GM23338 (cell line): ENCODE data around the gene FLT1. TPM values are rescaled to one million over a fixed set of nuclear protein-coding genes. Genes with fewer than 3 reads are reported as not detected.

Experiments
- ATAC-seq: fragments of 200-7000 bp; cut with Tn5 transposase; 3 replicates; pipeline ENCODE4 v1.9.1; 2020
- DNase-seq: peaks from one replicate; pipeline ENCODE4 v3.0.0-alpha.2; 2015; ENCODE audit warnings: low spot score
- H2AFZ ChIP-seq: fragments of 200-600 bp; sonication (generic); 2 replicates; pipeline ENCODE4 v1.8.0; 2016; ENCODE audit warnings: antibody characterized with exemption, mild to moderate bottlenecking, moderate library complexity
- H3F3A ChIP-seq: fragments of 200-600 bp; sonication (generic); replicated peaks from 2 replicates; pipeline ENCODE4 v1.8.0; 2017; ENCODE audit warnings: antibody characterized with exemption, mixed run types, low read depth
- H3K27ac ChIP-seq: fragments of 200-600 bp; sonication (generic); 2 replicates; pipeline ENCODE4 v1.6.1; 2016; ENCODE audit warnings: low read depth
- H3K27me3 ChIP-seq: fragments of 200-600 bp; sonication (generic); 2 replicates; pipeline ENCODE4 v1.8.0; 2016; ENCODE audit warnings: mild to moderate bottlenecking, mixed run types, moderate library complexity; ENCODE audit not compliant: insufficient read depth
- H3K36me3 ChIP-seq: fragments of 200-600 bp; sonication (generic); 2 replicates; pipeline ENCODE4 v1.8.0; 2016; ENCODE audit warnings: mild to moderate bottlenecking; ENCODE audit not compliant: insufficient read depth
- H3K4me1 ChIP-seq: fragments of 200-600 bp; sonication (generic); 2 replicates; pipeline ENCODE4 v1.8.0; 2016; ENCODE audit warnings: mild to moderate bottlenecking, moderate library complexity; ENCODE audit not compliant: insufficient read depth
- H3K4me2 ChIP-seq: fragments of 200-600 bp; sonication (generic); 2 replicates; pipeline ENCODE4 v1.7.1; 2017; ENCODE audit warnings: mixed run types
- H3K4me3 ChIP-seq: fragments of 200-600 bp; sonication (generic); 2 replicates; pipeline ENCODE4 v1.6.1; 2016; ENCODE audit warnings: mixed run types
- H3K79me2 ChIP-seq: fragments of 200-600 bp; sonication (generic); replicated peaks from 2 replicates; pipeline ENCODE4 v1.8.0; 2017; ENCODE audit warnings: mild to moderate bottlenecking; ENCODE audit not compliant: insufficient read depth
- H3K9me2 ChIP-seq: fragments of 200-600 bp; sonication (generic); 2 replicates; pipeline ENCODE4 v1.8.0; 2017; ENCODE audit not compliant: insufficient read depth
- H4K20me1 ChIP-seq: fragments of 200-600 bp; sonication (generic); replicated peaks from 2 replicates; pipeline ENCODE4 v1.8.0; 2017; ENCODE audit warnings: mild to moderate bottlenecking; ENCODE audit not compliant: insufficient read depth
- H3K27ac Mint-ChIP-seq: 2 replicates; pipeline ENCODE4 v1.8.0; 2020; ENCODE audit warnings: inconsistent platforms, mild to moderate bottlenecking, moderate library complexity, mixed read lengths
- H3K27me3 Mint-ChIP-seq: 3 replicates; pipeline ENCODE4 v1.8.0; 2022; ENCODE audit warnings: low read depth, mild to moderate bottlenecking, moderate library complexity, mixed read lengths, inconsistent platforms; ENCODE audit not compliant: insufficient read depth, poor library complexity
- H3K36me3 Mint-ChIP-seq: 3 replicates; pipeline ENCODE4 v1.8.0; 2021; ENCODE audit warnings: low read depth, mild to moderate bottlenecking, inconsistent platforms, moderate library complexity, mixed read lengths
- H3K4me1 Mint-ChIP-seq: 3 replicates; pipeline ENCODE4 v1.8.0; 2020; ENCODE audit warnings: mild to moderate bottlenecking, inconsistent platforms, mixed read lengths
- H3K4me3 Mint-ChIP-seq: 3 replicates; pipeline ENCODE4 v1.8.0; 2021; ENCODE audit warnings: moderate library complexity, mild to moderate bottlenecking, inconsistent platforms, mixed read lengths
- H3K9me3 Mint-ChIP-seq: 3 replicates; pipeline ENCODE4 v1.8.0; 2020; ENCODE audit warnings: moderate library complexity, mild to moderate bottlenecking, inconsistent platforms, mixed read lengths
- JUNB ChIP-seq: IDR thresholded peaks from one replicate; pipeline ENCODE4 v1.6.1; 2016; ENCODE audit warnings: antibody characterized with exemption; ENCODE audit not compliant: unreplicated experiment
- NANOG ChIP-seq: IDR thresholded peaks from 2 replicates; pipeline ENCODE4 v1.6.1; 2016; ENCODE audit warnings: antibody characterized with exemption, borderline replicate concordance
- POLR2AphosphoS5 ChIP-seq: IDR thresholded peaks from 2 replicates; pipeline ENCODE4 v1.6.1; 2016; ENCODE audit warnings: antibody characterized with exemption, low read depth
- polyA plus RNA-seq: library from polyadenylated mRNA; unstranded; fragments of >200 nt; fragmentation: Nextera tagmentation; extraction: Ambion mirVana; gene quantifications from 2 replicates; pipeline ENCODE4 v1.2.1, GENCODE V29; 2016
- total RNA-seq: library from RNA; depleted of rRNA; stranded (reverse); fragments of >200 nt; shearing (Covaris generic); gene quantifications from 2 replicates; pipeline ENCODE4 v1.2.3, GENCODE V29; 2014
- TF ChIP-seq, protein P1 (sequence below): fragments of 250-450 bp; sonication (Bioruptor Pico); IDR thresholded peaks from 2 replicates; pipeline ENCODE4 v1.5.0; 2020; ENCODE audit warnings: mild to moderate bottlenecking, moderate library complexity
- TF ChIP-seq, protein P2 (sequence below): IDR thresholded peaks from one replicate; pipeline ENCODE4 v1.6.1; 2018; ENCODE audit warnings: antibody characterized with exemption; ENCODE audit not compliant: unreplicated experiment

The FLT1 gene
- total and polyA plus RNA-seq, 2 experiments from 2014 or later: 26.8 to 116 TPM

DNA sequence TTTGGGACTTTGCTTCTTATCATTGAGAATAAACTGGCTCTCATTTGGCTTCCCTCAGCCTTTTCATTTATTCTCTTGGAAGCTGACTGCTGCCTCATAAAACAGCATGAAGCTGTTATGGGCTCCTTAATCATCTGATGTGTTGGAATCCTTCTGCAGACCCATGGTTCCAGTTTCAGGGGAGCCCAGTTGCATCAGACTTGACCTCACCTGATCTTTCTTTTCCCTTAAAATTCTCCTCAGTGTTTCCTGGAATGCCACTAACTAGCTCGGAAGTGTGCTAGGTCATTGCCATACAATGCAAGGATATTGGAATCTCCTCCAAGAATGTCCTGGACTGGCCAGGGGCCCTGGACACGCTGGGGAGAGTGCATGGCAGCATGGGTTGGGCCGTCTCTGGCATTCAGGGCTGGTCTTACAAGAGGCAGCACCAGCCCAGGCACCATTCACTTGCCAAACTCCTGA lies 158.7 kb downstream of the FLT1 start (continued):
- TF ChIP-seq, protein P1, sequence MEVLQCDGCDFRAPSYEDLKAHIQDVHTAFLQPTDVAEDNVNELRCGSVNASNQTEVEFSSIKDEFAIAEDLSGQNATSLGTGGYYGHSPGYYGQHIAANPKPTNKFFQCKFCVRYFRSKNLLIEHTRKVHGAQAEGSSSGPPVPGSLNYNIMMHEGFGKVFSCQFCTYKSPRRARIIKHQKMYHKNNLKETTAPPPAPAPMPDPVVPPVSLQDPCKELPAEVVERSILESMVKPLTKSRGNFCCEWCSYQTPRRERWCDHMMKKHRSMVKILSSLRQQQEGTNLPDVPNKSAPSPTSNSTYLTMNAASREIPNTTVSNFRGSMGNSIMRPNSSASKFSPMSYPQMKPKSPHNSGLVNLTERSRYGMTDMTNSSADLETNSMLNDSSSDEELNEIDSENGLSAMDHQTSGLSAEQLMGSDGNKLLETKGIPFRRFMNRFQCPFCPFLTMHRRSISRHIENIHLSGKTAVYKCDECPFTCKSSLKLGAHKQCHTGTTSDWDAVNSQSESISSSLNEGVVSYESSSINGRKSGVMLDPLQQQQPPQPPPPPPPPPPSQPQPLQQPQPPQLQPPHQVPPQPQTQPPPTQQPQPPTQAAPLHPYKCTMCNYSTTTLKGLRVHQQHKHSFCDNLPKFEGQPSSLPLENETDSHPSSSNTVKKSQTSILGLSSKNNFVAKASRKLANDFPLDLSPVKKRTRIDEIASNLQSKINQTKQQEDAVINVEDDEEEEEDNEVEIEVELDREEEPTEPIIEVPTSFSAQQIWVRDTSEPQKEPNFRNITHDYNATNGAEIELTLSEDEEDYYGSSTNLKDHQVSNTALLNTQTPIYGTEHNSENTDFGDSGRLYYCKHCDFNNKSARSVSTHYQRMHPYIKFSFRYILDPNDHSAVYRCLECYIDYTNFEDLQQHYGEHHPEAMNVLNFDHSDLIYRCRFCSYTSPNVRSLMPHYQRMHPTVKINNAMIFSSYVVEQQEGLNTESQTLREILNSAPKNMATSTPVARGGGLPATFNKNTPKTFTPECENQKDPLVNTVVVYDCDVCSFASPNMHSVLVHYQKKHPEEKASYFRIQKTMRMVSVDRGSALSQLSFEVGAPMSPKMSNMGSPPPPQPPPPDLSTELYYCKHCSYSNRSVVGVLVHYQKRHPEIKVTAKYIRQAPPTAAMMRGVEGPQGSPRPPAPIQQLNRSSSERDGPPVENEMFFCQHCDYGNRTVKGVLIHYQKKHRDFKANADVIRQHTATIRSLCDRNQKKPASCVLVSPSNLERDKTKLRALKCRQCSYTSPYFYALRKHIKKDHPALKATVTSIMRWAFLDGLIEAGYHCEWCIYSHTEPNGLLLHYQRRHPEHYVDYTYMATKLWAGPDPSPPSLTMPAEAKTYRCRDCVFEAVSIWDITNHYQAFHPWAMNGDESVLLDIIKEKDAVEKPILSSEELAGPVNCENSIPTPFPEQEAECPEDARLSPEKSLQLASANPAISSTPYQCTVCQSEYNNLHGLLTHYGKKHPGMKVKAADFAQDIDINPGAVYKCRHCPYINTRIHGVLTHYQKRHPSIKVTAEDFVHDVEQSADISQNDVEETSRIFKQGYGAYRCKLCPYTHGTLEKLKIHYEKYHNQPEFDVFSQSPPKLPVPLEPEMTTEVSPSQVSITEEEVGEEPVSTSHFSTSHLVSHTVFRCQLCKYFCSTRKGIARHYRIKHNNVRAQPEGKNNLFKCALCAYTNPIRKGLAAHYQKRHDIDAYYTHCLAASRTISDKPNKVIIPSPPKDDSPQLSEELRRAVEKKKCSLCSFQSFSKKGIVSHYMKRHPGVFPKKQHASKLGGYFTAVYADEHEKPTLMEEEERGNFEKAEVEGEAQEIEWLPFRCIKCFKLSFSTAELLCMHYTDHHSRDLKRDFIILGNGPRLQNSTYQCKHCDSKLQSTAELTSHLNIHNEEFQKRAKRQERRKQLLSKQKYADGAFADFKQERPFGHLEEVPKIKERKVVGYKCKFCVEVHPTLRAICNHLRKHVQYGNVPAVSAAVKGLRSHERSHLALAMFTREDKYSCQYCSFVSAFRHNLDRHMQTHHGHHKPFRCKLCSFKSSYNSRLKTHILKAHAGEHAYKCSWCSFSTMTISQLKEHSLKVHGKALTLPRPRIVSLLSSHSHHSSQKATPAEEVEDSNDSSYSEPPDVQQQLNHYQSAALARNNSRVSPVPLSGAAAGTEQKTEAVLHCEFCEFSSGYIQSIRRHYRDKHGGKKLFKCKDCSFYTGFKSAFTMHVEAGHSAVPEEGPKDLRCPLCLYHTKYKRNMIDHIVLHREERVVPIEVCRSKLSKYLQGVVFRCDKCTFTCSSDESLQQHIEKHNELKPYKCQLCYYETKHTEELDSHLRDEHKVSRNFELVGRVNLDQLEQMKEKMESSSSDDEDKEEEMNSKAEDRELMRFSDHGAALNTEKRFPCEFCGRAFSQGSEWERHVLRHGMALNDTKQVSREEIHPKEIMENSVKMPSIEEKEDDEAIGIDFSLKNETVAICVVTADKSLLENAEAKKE (CRISPR knock-in tag): no peak
- TF ChIP-seq, protein P2, sequence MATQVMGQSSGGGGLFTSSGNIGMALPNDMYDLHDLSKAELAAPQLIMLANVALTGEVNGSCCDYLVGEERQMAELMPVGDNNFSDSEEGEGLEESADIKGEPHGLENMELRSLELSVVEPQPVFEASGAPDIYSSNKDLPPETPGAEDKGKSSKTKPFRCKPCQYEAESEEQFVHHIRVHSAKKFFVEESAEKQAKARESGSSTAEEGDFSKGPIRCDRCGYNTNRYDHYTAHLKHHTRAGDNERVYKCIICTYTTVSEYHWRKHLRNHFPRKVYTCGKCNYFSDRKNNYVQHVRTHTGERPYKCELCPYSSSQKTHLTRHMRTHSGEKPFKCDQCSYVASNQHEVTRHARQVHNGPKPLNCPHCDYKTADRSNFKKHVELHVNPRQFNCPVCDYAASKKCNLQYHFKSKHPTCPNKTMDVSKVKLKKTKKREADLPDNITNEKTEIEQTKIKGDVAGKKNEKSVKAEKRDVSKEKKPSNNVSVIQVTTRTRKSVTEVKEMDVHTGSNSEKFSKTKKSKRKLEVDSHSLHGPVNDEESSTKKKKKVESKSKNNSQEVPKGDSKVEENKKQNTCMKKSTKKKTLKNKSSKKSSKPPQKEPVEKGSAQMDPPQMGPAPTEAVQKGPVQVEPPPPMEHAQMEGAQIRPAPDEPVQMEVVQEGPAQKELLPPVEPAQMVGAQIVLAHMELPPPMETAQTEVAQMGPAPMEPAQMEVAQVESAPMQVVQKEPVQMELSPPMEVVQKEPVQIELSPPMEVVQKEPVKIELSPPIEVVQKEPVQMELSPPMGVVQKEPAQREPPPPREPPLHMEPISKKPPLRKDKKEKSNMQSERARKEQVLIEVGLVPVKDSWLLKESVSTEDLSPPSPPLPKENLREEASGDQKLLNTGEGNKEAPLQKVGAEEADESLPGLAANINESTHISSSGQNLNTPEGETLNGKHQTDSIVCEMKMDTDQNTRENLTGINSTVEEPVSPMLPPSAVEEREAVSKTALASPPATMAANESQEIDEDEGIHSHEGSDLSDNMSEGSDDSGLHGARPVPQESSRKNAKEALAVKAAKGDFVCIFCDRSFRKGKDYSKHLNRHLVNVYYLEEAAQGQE: no peak
- no peak for TF ChIP-seq JUNB

DNA sequence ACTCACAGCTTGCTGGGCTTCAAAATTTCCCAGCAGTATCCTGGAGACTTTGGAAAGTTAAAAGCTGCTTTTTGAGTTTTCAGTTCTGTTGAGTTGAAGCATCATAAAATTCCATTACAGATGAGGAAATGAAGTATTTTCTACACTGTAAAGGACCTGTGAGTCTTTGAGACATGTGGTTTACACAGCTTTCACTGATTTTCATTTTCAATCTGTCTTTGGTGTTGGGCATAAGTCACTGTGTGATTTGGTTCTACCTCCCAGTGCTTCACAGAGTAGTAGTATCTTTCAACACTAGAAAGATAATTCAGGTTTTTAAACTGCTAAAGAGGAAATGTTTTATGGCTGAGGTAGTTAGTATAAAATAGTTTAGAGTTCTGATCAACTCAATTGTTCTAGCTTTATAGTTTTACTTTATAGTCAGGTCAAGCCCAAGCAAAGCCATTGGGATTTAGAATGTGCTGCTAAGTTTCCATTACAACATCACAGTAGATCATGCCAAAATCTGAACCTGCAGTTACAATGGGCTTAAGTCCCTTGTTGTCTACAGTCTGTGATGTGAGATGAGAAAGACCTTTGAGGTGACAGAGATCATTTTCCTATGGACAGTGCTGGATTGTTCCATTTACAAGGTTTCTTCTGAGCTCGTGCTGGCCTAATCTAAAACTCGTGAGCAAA lies 161.6 kb downstream of the FLT1 start:
- no peak overlapping the region for H3K27ac Mint-ChIP-seq
- H3K36me3 Mint-ChIP-seq: peaks cover 35% of the 10 kb centered on the region

More for the DNA sequence above, 161.6 kb downstream of the FLT1 start:
- H3K36me3 ChIP-seq: peaks cover 16% of the 10 kb centered on the region
- no peaks in the 10 kb centered on the region for H3K9me2 ChIP-seq
- DNase-seq (no peak), ATAC-seq (no peak)
- H3K4me3 ChIP-seq: no peak overlapping the region
- Mint-ChIP-seq H3K27me3 (peaks cover 2% of the 10 kb centered on the region), H3K4me3 (no peak overlapping the region), H3K4me1 (no peaks in the 10 kb centered on the region), H3K9me3 (no peaks in the 10 kb centered on the region)
- TF ChIP-seq, protein P2: no peak
- no peak for TF ChIP-seq POLR2AphosphoS5
- no peak for TF ChIP-seq NANOG
- no peak overlapping the region for H2AFZ ChIP-seq
- H3F3A ChIP-seq: no peaks in the 10 kb centered on the region
- no peaks in the 10 kb centered on the region for H3K27me3 ChIP-seq
- no peak overlapping the region for H3K4me2 ChIP-seq
- no peaks in the 10 kb centered on the region for H3K79me2 ChIP-seq
- H3K27ac ChIP-seq: no peak overlapping the region
- no peaks in the 10 kb centered on the region for H4K20me1 ChIP-seq
- no peaks in the 10 kb centered on the region for H3K4me1 ChIP-seq
